GM19193 (cell line): ENCODE results near the gene ZNF441.
A peak's percentile ranks its signal among the peaks of the same experiment; 100 is the strongest.

Source experiments
- POLR2A ChIP-seq: IDR thresholded peaks from 4 replicates; pipeline ENCODE4 v1.6.1; 2011; ENCODE audit not compliant: insufficient read depth, insufficient read length; ENCODE audit errors: extremely low read depth

Gene ZNF441

DNA sequence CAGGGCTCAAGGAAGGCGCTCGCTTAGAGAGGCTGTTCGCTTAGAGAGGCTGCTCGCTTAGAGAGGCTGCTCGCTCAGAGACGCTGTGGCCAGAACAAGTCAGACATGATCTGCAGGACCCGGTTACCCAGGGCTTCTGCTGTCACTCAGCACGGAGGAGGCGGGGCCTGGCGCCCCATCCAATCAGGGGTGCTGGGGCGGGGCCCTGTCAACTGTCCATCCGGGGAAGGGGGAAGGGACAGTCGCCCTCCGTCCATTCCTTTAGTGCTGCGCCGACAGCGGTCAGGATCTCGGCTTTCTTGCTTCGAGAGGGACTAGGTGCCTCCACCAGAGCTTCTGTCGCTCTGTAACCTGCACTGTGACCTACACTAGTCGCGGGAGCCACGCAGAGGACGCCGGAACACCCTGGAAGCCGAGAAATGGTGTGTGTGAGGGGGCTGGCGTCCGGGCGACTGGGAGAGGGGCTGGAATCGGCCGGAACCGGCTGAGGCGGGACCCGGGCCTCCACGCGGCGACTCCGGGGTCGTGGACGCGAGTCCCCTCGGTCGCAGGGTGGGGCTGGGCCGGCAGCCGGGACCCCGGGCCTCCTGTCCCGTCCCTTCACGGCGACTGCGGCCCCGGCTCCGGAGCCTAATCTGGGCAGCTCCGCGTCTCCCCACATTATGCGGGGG lies 47.4 kb downstream of the ZNF441 start, which contains the start of gene ZNF440:
ZNF440 (plus strand) TSS at position 245 of the 671 bp plus-strand sequence; CDS start at position 420, 175 bp downstream.
- peak; percentile 83 for TF ChIP-seq POLR2A

DNA sequence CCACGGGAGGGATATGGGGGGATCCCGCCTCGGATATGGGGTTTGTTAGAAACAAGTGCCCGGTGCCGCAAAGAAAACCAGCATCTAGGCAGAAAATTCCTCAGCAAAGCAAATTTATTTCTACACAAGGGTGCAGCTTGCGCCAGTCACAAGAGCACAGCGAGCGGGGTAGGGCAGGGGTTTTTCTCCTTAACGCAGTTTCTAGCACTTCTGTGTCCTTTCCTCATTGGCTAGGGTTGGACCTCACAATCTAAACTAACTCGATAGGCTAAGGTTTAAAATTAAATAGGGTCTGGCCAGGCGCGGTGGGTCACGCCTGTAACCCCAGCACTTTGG lies 47.9 kb downstream of the ZNF441 start:
- TF ChIP-seq POLR2A, result no peak

DNA sequence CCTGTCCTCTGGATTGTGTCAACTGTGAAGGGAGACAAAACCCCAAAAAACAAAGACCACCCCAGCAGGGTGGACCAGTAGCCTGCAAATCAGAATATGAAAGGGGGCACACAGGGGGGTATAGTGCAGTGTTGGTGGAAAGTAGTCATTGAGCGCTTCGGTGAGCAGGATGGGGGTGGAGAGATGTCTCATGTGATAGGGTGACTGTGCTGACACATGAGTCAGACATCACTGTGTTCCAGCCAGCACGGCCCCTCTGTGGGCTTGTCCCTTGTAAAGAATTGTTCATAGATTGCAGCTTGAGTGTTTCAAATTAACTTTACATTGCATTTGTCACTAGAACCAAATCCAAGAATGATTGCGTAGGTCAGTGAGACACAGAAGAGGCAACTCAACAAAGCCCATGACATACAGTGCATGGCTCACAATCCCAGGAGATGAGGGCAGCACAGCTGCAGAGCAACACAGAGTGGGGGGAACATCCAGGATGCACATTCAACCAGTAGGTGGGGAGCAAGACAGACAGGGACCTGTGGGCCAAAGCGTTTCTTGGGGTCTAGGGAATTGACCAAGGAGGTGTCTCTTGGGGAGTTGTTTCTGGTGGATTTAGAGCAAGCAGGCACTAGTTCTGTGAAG lies 54.8 kb downstream of the ZNF441 start:
- TF ChIP-seq POLR2A, result no peak

DNA sequence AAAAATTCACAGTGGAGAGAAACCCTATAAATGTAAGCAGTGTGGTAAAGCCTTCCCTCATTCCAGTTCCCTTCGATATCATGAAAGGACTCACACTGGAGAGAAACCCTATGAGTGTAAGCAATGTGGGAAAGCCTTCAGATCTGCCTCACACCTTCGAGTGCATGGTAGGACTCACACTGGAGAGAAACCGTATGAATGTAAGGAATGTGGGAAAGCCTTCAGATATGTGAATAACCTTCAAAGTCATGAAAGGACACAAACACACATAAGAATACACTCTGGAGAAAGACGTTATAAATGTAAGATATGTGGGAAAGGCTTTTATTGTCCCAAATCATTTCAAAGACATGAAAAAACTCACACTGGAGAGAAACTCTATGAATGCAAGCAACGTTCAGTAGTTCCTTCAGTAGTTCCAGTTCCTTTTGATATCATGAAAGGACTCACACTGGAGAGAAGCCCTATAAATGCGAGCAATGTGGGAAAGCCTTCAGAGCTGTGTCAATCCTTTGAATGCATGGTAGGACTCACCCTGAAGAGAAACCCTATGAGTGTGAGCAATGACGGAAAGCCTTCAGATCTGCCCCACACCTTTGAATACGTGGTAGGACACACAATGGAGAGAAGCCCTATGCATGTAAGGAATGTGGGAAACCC lies 65.6 kb downstream of the ZNF441 start:
- TF ChIP-seq POLR2A, result no peak

DNA sequence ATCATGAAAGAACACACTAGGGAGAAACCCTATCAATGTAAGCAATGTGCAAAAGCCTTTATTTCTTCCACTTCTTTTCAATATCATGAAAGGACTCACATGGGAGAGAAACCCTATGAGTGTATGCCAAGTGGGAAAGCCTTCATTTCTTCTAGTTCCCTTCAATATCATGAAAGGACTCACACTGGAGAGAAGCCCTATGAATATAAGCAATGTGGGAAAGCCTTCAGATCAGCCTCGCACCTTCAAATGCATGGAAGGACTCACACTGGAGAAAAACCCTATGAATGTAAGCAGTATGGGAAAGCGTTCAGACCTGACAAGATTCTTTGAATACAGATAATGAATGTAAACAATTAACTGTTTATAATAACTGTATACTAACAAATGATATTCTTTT lies 66.7 kb downstream of the ZNF441 start:
- TF ChIP-seq POLR2A, result no peak
